CD8-positive, alpha-beta memory T cell (primary cell): ENCODE measurements around the gene CYP27B1. TPM values are rescaled to one million over a fixed set of nuclear protein-coding genes. Genes with fewer than 3 reads are reported as not detected.

Source experiments
- CTCF ChIA-PET: fragments of 350-600 bp; sonication (Branson Sonifier 250); formaldehyde crosslinking; loops from one replicate; lab custom pipeline; 2021; ENCODE audit warnings: antibody characterized with exemption; lab: Charles Lee
- POLR2A ChIA-PET: fragments of 350-600 bp; sonication (Branson Sonifier 250); formaldehyde crosslinking; loops from one replicate; lab custom pipeline; 2021; ENCODE audit warnings: antibody characterized with exemption; lab: Charles Lee
- DNase-seq, 5 donors: peaks; one replicate each; pipeline versions ENCODE4 v3.0.0 to v3.0.0-alpha.2; 2020 to 2022; ENCODE audit warnings: mixed read lengths in 1 of 5
- H3K27ac ChIP-seq: one replicate; pipeline ENCODE4 v1.7.0; 2013; ENCODE audit warnings: low read depth, mild to moderate bottlenecking, low read length, moderate library complexity
- H3K27me3 ChIP-seq: 2 replicates; pipeline ENCODE4 v1.7.0; 2013; ENCODE audit warnings: low read length, mild to moderate bottlenecking; ENCODE audit not compliant: insufficient read depth, poor library complexity, severe bottlenecking
- H3K36me3 ChIP-seq: 2 replicates; pipeline ENCODE4 v1.7.0; 2013; ENCODE audit warnings: mild to moderate bottlenecking, low read length, moderate library complexity; ENCODE audit not compliant: insufficient read depth
- H3K4me1 ChIP-seq: 2 replicates; pipeline ENCODE4 v1.7.0; 2013; ENCODE audit warnings: mild to moderate bottlenecking, low read length, moderate library complexity; ENCODE audit not compliant: insufficient read depth
- H3K4me3 ChIP-seq: 2 replicates; pipeline ENCODE4 v1.7.0; 2013; ENCODE audit warnings: mild to moderate bottlenecking, low read length
- H3K9me3 ChIP-seq: 2 replicates; pipeline ENCODE4 v1.7.0; 2013; ENCODE audit warnings: mild to moderate bottlenecking, low read length
- H3K27ac Mint-ChIP-seq, 8 donors: one replicate each; pipeline ENCODE4 v1.8.0; 2020 to 2021; ENCODE audit warnings: mixed read lengths in 8 of 8, mild to moderate bottlenecking in 6 of 8, inconsistent platforms in 3 of 8, moderate library complexity in 3 of 8
- H3K27me3 Mint-ChIP-seq, 2 donors: one replicate each; pipeline ENCODE4 v1.8.0; 2020 to 2021; ENCODE audit warnings: mixed read lengths in 2 of 2, mild to moderate bottlenecking in 1 of 2, moderate library complexity in 1 of 2
- H3K36me3 Mint-ChIP-seq, 3 donors: one replicate each; pipeline ENCODE4 v1.8.0; 2020 to 2021; ENCODE audit warnings: mixed read lengths in 3 of 3, inconsistent platforms in 1 of 3, mild to moderate bottlenecking in 1 of 3
- H3K4me1 Mint-ChIP-seq, 3 donors: one replicate each; pipeline ENCODE4 v1.8.0; 2020 to 2021; ENCODE audit warnings: mixed read lengths in 3 of 3, inconsistent platforms in 1 of 3, mild to moderate bottlenecking in 1 of 3
- H3K4me3 Mint-ChIP-seq, 7 donors: one replicate each; pipeline ENCODE4 v1.8.0; 2020 to 2021; ENCODE audit warnings: mixed read lengths in 7 of 7, mild to moderate bottlenecking in 6 of 7, moderate library complexity in 4 of 7, inconsistent platforms in 2 of 7
- H3K9me3 Mint-ChIP-seq, 5 donors: one replicate each; pipeline ENCODE4 v1.8.0; 2020 to 2022; ENCODE audit warnings: mixed read lengths in 5 of 5, mild to moderate bottlenecking in 3 of 5, moderate library complexity in 2 of 5, inconsistent platforms in 1 of 5
- polyA plus RNA-seq: library from polyadenylated mRNA; unstranded; fragments of 300-500 nt; fragmentation: Illumina TruSeq; gene quantifications from one replicate; pipeline ENCODE4 v1.2.3, GENCODE V29; 2021
- total RNA-seq, 2 experiments: library from RNA; stranded (reverse); gene quantifications; one replicate each; pipeline ENCODE4 v1.2.3, GENCODE V29; 2021

CYP27B1 gene
- total and polyA plus RNA-seq, 3 experiments from 2014 or later: 0.52 to 7.4 (median 7.2) TPM

- H3K9me3 Mint-ChIP-seq: no peaks in the 10 kb centered on the region
- H3K27ac Mint-ChIP-seq: peak within 1 kb of the TSS; percentile 98 to 100 (median 99)
- ChIA-PET POLR2A (interaction anchor here (0.6 to 1.5 kb wide), 6 partner anchors 11 to 1445 kb away, joined by 3 to 7 read pairs (median 4); partner anchors contain the start of genes CTDSP2, EEF1AKMT3 and IL23A), CTCF (interaction anchor here (0.7 to 4.1 kb wide), 21 partner anchors 8 to 221 kb away, joined by 3 to 24 read pairs (median 4); partner anchors contain the start of genes CTDSP2, EEF1AKMT3, MARCHF9 and METTL1)
- H3K4me3 Mint-ChIP-seq: peak within 1 kb of the TSS; percentile 99 to 100 (median 100)
- H3K27me3 Mint-ChIP-seq: peaks cover 0 to 3% of the 10 kb centered on the region in 2 donors
- H3K4me1 Mint-ChIP-seq: peaks cover 45 to 55% (median 51%) of the 10 kb centered on the region in 3 donors
- H3K27me3 ChIP-seq: no peaks in the 10 kb centered on the region
- peak; percentile 91 to 98 (median 94) for DNase-seq
- H3K9me3 ChIP-seq: no peaks in the 10 kb centered on the region
- H3K36me3 ChIP-seq: peaks cover 22% of the 10 kb centered on the region
- H3K36me3 Mint-ChIP-seq: peaks cover 0 to 37% (median 12%) of the 10 kb centered on the region in 3 donors
- H3K4me3 ChIP-seq: peak within 1 kb of the TSS; percentile 99
- peak within 1 kb of the TSS; percentile 95 for H3K27ac ChIP-seq
- H3K4me1 ChIP-seq: peaks cover 40% of the 10 kb centered on the region
Observed at GRCh38 chr12:57782608-57783465, 16.0 kb upstream of the CYP27B1 start, which contains the start of gene TSFM. TSS of gene TSFM (plus strand) at chr12:57782787. CDS start at chr12:57782802, 15 bp downstream.

- H3K27ac Mint-ChIP-seq: peak overlapping the region; percentile 98 to 100 (median 99)
- H3K4me1 Mint-ChIP-seq: peaks cover 45 to 55% (median 51%) of the 10 kb centered on the region in 3 donors
- ChIA-PET POLR2A (interaction anchor here (1.4 to 1.9 kb wide), 3 partner anchors 10 to 63 kb away, joined by 5 to 7 read pairs (median 6); partner anchors contain the start of genes EEF1AKMT3 and METTL1), CTCF (interaction anchor here (0.8 to 4.1 kb wide), 12 partner anchors 9 to 123 kb away, joined by 3 to 24 read pairs (median 6); partner anchors contain the start of genes CTDSP2, EEF1AKMT3, MARCHF9 and METTL1)
- H3K4me3 Mint-ChIP-seq: peak overlapping the region; percentile 99 to 100 (median 100)
- H3K9me3 ChIP-seq: no peaks in the 10 kb centered on the region
- H3K36me3 Mint-ChIP-seq: peaks cover 0 to 31% (median 10%) of the 10 kb centered on the region in 3 donors
- H3K9me3 Mint-ChIP-seq: no peaks in the 10 kb centered on the region
- no peak for DNase-seq
- H3K4me3 ChIP-seq: peak overlapping the region; percentile 99
- H3K36me3 ChIP-seq: peaks cover 20% of the 10 kb centered on the region
- peak overlapping the region; percentile 95 for H3K27ac ChIP-seq
- H3K27me3 ChIP-seq: no peaks in the 10 kb centered on the region
- H3K27me3 Mint-ChIP-seq: peaks cover 0 to 3% of the 10 kb centered on the region in 2 donors
- H3K4me1 ChIP-seq: peaks cover 40% of the 10 kb centered on the region
Observed at GRCh38 chr12:57782243-57782607, 15.3 kb upstream of the CYP27B1 start.

GRCh38 chr12:57781801-57782200, 14.9 kb upstream of the CYP27B1 start:
- Histone ChIP-seq H3K27me3 (no peaks in the 10 kb centered on the region), H3K4me3 (peak overlapping the region; percentile 99), H3K9me3 (no peaks in the 10 kb centered on the region), H3K4me1 (peaks cover 40% of the 10 kb centered on the region), H3K27ac (no peak overlapping the region), H3K36me3 (peaks cover 15% of the 10 kb centered on the region)
- Mint-ChIP-seq H3K27ac (peak overlapping the region; percentile 66 to 100 (median 99)), H3K9me3 (no peaks in the 10 kb centered on the region), H3K27me3 (peaks cover 0 to 3% of the 10 kb centered on the region in 2 donors), H3K4me3 (peak overlapping the region; percentile 10 to 100 (median 99)), H3K4me1 (peaks cover 45 to 55% (median 51%) of the 10 kb centered on the region in 3 donors), H3K36me3 (peaks cover 0 to 27% (median 8%) of the 10 kb centered on the region in 3 donors)
- CTCF ChIA-PET: interaction anchor here (0.8 to 4.1 kb wide), 10 partner anchors 9 to 124 kb away, joined by 3 to 24 read pairs (median 7); partner anchors contain the start of genes EEF1AKMT3, MARCHF9 and METTL1
- no peak for DNase-seq
- POLR2A ChIA-PET: interaction anchor here (1.9 kb wide), 1 partner anchor 10 kb away, joined by 6 read pairs; the partner anchor contains the start of genes EEF1AKMT3 and METTL1

- H3K27me3 Mint-ChIP-seq: peaks cover 0 to 3% of the 10 kb centered on the region in 2 donors
- peaks cover 43 to 51% (median 51%) of the 10 kb centered on the region in 3 donors for H3K4me1 Mint-ChIP-seq
- Histone ChIP-seq H3K27ac (no peak overlapping the region), H3K27me3 (no peaks in the 10 kb centered on the region), H3K4me1 (peaks cover 40% of the 10 kb centered on the region), H3K36me3 (peaks cover 10% of the 10 kb centered on the region), H3K9me3 (no peaks in the 10 kb centered on the region), H3K4me3 (peak overlapping the region; percentile 99)
- ChIA-PET CTCF (interaction anchor here (0.8 to 4.1 kb wide), 10 partner anchors 8 to 124 kb away, joined by 3 to 24 read pairs (median 7); partner anchors contain the start of genes EEF1AKMT3, MARCHF9 and METTL1), POLR2A (interaction anchor here (1.9 kb wide), 1 partner anchor 9 kb away, joined by 6 read pairs; the partner anchor contains the start of genes EEF1AKMT3 and METTL1)
- no peaks in the 10 kb centered on the region for H3K9me3 Mint-ChIP-seq
- peaks cover under 1 to 22% (median 4%) of the 10 kb centered on the region in 3 donors for H3K36me3 Mint-ChIP-seq
- peak overlapping the region; percentile 5 to 100 (median 99) for H3K4me3 Mint-ChIP-seq
- peak overlapping the region; percentile 81 to 100 (median 99) for H3K27ac Mint-ChIP-seq
- peak in 1 of 5 donors; percentile 23 for DNase-seq
Observed at GRCh38 chr12:57781244-57781643, 14.4 kb upstream of the CYP27B1 start.

- H3K9me3 ChIP-seq: no peaks in the 10 kb centered on the region
- Mint-ChIP-seq H3K4me3 (peak overlapping the region in 4 of 7 donors; percentile 99 to 100 (median 99)), H3K27ac (peak overlapping the region; percentile 67 to 100 (median 99)), H3K9me3 (no peaks in the 10 kb centered on the region), H3K36me3 (peaks cover 7 to 14% (median 8%) of the 10 kb centered on the region in 3 donors), H3K4me1 (peaks cover 44 to 51% (median 47%) of the 10 kb centered on the region in 3 donors), H3K27me3 (peaks cover 0 to 3% of the 10 kb centered on the region in 2 donors)
- H3K36me3 ChIP-seq: peaks cover 1% of the 10 kb centered on the region
- POLR2A ChIA-PET: interaction anchor here (1.9 kb wide), 1 partner anchor 8 kb away, joined by 6 read pairs; the partner anchor contains the start of genes EEF1AKMT3 and METTL1
- H3K4me1 ChIP-seq: peaks cover 40% of the 10 kb centered on the region
- DNase-seq: no peak
- no peak overlapping the region for H3K27ac ChIP-seq
- CTCF ChIA-PET: interaction anchor here (1.1 to 3.6 kb wide), 9 partner anchors 8 to 125 kb away, joined by 3 to 19 read pairs (median 9); partner anchors contain the start of genes EEF1AKMT3 and METTL1
- H3K27me3 ChIP-seq: no peaks in the 10 kb centered on the region
- no peak overlapping the region for H3K4me3 ChIP-seq
Observed at GRCh38 chr12:57780284-57780897, 13.5 kb upstream of the CYP27B1 start.

- Histone ChIP-seq H3K4me3 (no peak overlapping the region), H3K36me3 (no peaks in the 10 kb centered on the region), H3K4me1 (peaks cover 40% of the 10 kb centered on the region), H3K27ac (no peak overlapping the region), H3K9me3 (no peaks in the 10 kb centered on the region), H3K27me3 (no peaks in the 10 kb centered on the region)
- no peaks in the 10 kb centered on the region for H3K9me3 Mint-ChIP-seq
- DNase-seq: no peak
- H3K36me3 Mint-ChIP-seq: peaks cover 7 to 14% (median 8%) of the 10 kb centered on the region in 3 donors
- peak overlapping the region in 1 of 7 donors; percentile 27 for H3K4me3 Mint-ChIP-seq
- CTCF ChIA-PET: interaction anchor here (1.1 to 3.6 kb wide), 4 partner anchors 14 to 125 kb away, joined by 3 to 19 read pairs (median 12); no protein-coding TSS in a partner anchor
- POLR2A ChIA-PET: no interaction called here
- peaks cover 0 to 3% of the 10 kb centered on the region in 2 donors for H3K27me3 Mint-ChIP-seq
- peak overlapping the region; percentile 7 to 99 (median 84) for H3K27ac Mint-ChIP-seq
- peaks cover 44 to 51% (median 47%) of the 10 kb centered on the region in 3 donors for H3K4me1 Mint-ChIP-seq
Observed at GRCh38 chr12:57779736-57780135, 12.9 kb upstream of the CYP27B1 start.

- Mint-ChIP-seq H3K27ac (peak overlapping the region in 1 of 8 donors; percentile 44), H3K4me3 (peak overlapping the region in 1 of 7 donors; percentile 55), H3K36me3 (peaks cover 7 to 8% (median 8%) of the 10 kb centered on the region in 3 donors), H3K4me1 (peaks cover 37 to 44% (median 39%) of the 10 kb centered on the region in 3 donors), H3K27me3 (peaks cover 0 to 3% of the 10 kb centered on the region in 2 donors), H3K9me3 (no peaks in the 10 kb centered on the region)
- ChIA-PET POLR2A (no interaction called here), CTCF (interaction anchor here (1.2 to 3.6 kb wide), 2 partner anchors 12 to 21 kb away, joined by 5 to 10 read pairs; no protein-coding TSS in a partner anchor)
- Histone ChIP-seq H3K27ac (no peak overlapping the region), H3K27me3 (no peaks in the 10 kb centered on the region), H3K9me3 (no peaks in the 10 kb centered on the region), H3K4me1 (peaks cover 31% of the 10 kb centered on the region), H3K4me3 (no peak overlapping the region), H3K36me3 (no peaks in the 10 kb centered on the region)
- no peak for DNase-seq
Observed at GRCh38 chr12:57777911-57778310, 11.0 kb upstream of the CYP27B1 start.
